ENCODE measurements around the gene SESTD1.

- no peak for TF ChIP-seq EZH2phosphoT487 (IDR thresholded peaks at IDR 0.05; ENCODE audit: unreplicated experiment)
- TF ChIP-seq POLR2AphosphoS5 (IDR thresholded peaks at IDR 0.05; ENCODE audit: low read depth): no peak
- TF ChIP-seq CTCF (conservative IDR thresholded peaks at IDR 0.05; ENCODE audit: low read depth in 2 of 2): no peak
- TF ChIP-seq JUNB (IDR thresholded peaks at IDR 0.05; ENCODE audit: unreplicated experiment): no peak
- no peak for TF ChIP-seq REST (IDR thresholded peaks at IDR 0.05; ENCODE audit: unreplicated experiment)
These were observed 99.2 kb downstream of the SESTD1 start for GRCh38 chr2:179165356-179166000.
